GM12878 (cell line): ENCODE results near the gene TRAF7. TPM values are rescaled to one million over a fixed set of nuclear protein-coding genes. Genes with fewer than 3 reads are reported as not detected.

Experiments
- ATAC-seq: fragments of 200-7000 bp; cut with Tn5 transposase; 3 replicates; pipeline ENCODE4 v1.9.1; 2020; ENCODE audit warnings: mild to moderate bottlenecking, moderate library complexity
- BruUV-seq: library from RNA; stranded (reverse); fragments of 400-500 nt; replicated peaks from 2 replicates; lab custom pipeline; 2021; lab: Mats Ljungman, UMichigan
- CTCF ChIA-PET: fragments of 300-600 bp; sonication (Branson Sonifier 250); formaldehyde crosslinking; extraction: SDS; loops from one replicate; lab custom pipeline; 2021; ENCODE audit warnings: inconsistent platforms; lab: Yijun Ruan, JAX
- POLR2A ChIA-PET: fragments of 350-600 bp; formaldehyde crosslinking; extraction: SDS; loops from one replicate; lab custom pipeline; 2021; ENCODE audit warnings: inconsistent platforms; lab: Charles Lee
- RAD21 ChIA-PET: fragments of 300-600 bp; sonication (Branson Sonifier 250); formaldehyde crosslinking; loops from one replicate; lab custom pipeline; 2023; ENCODE audit warnings: antibody characterized with exemption; ENCODE audit not compliant: unreplicated experiment; lab: Charles Lee
- SMC1A ChIA-PET: fragments of 300-600 bp; sonication (Branson Sonifier 250); formaldehyde crosslinking; loops from one replicate; lab custom pipeline; 2023; ENCODE audit not compliant: unreplicated experiment, uncharacterized antibody; lab: Charles Lee
- DNase-seq: peaks from one replicate; pipeline ENCODE4 v3.0.0-alpha.2; 2011; ENCODE audit warnings: low read depth, low spot score
- FAIRE-seq: peaks from 3 replicates; lab custom pipeline; 2011; peaks lifted over from hg19 to GRCh38; lab: Jason Lieb, UNC
- H2AFZ ChIP-seq: 2 replicates; pipeline ENCODE4 v1.6.0; 2011; ENCODE audit warnings: low read depth, low read length, control low read depth; ENCODE audit not compliant: control insufficient read depth
- H3K27ac ChIP-seq: 2 replicates; pipeline ENCODE4 v1.5.1; 2011; ENCODE audit warnings: control low read depth; ENCODE audit not compliant: control insufficient read depth, insufficient read depth
- H3K27me3 ChIP-seq, 2 experiments: replicated peaks in 1 of 2; 2 replicates each; pipeline versions ENCODE4 v1.6.0 to v1.6.1; 2011; ENCODE audit warnings: low read length in 1 of 2; ENCODE audit not compliant: control insufficient read depth in 2 of 2, insufficient read depth in 2 of 2
- H3K36me3 ChIP-seq, 2 experiments: 2 replicates each; pipeline ENCODE4 v1.5.1; 2011; ENCODE audit warnings: low read length in 1 of 2; ENCODE audit not compliant: control insufficient read depth in 2 of 2, insufficient read depth in 2 of 2
- H3K4me1 ChIP-seq: 2 replicates; pipeline ENCODE4 v1.6.1; 2011; ENCODE audit warnings: mild to moderate bottlenecking, low read length, moderate library complexity, mixed read lengths; ENCODE audit not compliant: control insufficient read depth, insufficient read depth
- H3K4me2 ChIP-seq: 2 replicates; pipeline ENCODE4 v1.6.0; 2011; ENCODE audit warnings: control low read depth; ENCODE audit not compliant: control insufficient read depth, insufficient read depth
- H3K4me3 ChIP-seq: fragments of 200-600 bp; sonication (generic); 2 replicates; pipeline ENCODE4 v1.5.1; 2016
- H3K79me2 ChIP-seq: 2 replicates; pipeline ENCODE4 v1.6.0; 2011; ENCODE audit warnings: low read length; ENCODE audit not compliant: control insufficient read depth, insufficient read depth
- H3K9ac ChIP-seq: 2 replicates; pipeline ENCODE4 v1.8.0; 2011; ENCODE audit warnings: low read length, control low read depth, mixed read lengths; ENCODE audit not compliant: control insufficient read depth, insufficient read depth
- H3K9me3 ChIP-seq: replicated peaks from 3 replicates; pipeline ENCODE4 v1.5.1; 2011; ENCODE audit warnings: mild to moderate bottlenecking, low read length; ENCODE audit not compliant: control insufficient read depth, insufficient read depth
- H4K20me1 ChIP-seq: 2 replicates; pipeline ENCODE4 v1.6.0; 2011; ENCODE audit not compliant: control insufficient read depth, insufficient read depth
- BRCA1 ChIP-seq: IDR thresholded peaks from 2 replicates; pipeline ENCODE4 v1.6.1; 2011; ENCODE audit warnings: low read depth, low read length, improper control_type of control experiment
- CBFB ChIP-seq: IDR thresholded peaks from 2 replicates; pipeline ENCODE4 v1.6.1; 2016; ENCODE audit warnings: antibody characterized with exemption, low read depth
- E2F4 ChIP-seq: IDR thresholded peaks from 2 replicates; pipeline ENCODE4 v1.6.1; 2012; ENCODE audit warnings: low read depth, low read length, improper control_type of control experiment
- E4F1 ChIP-seq: fragments of 450-650 bp; IDR thresholded peaks from 2 replicates; pipeline ENCODE4 v1.6.1; 2018; ENCODE audit warnings: borderline replicate concordance, mild to moderate bottlenecking; ENCODE audit not compliant: partially characterized antibody
- ETV6 ChIP-seq, 2 experiments: fragments of 450-650 bp in 1 of 2; IDR thresholded peaks in 1 of 2; conservative IDR thresholded peaks in 1 of 2; 2 replicates each; pipeline ENCODE4 v1.6.1; 2014; ENCODE audit warnings: antibody characterized with exemption in 1 of 2, borderline replicate concordance in 1 of 2, low read depth in 1 of 2, mild to moderate bottlenecking in 1 of 2, moderate library complexity in 1 of 2
- FOXK2 ChIP-seq: fragments of 450-650 bp; IDR thresholded peaks from 2 replicates; pipeline ENCODE4 v1.6.1; 2017; ENCODE audit warnings: mild to moderate bottlenecking, moderate library complexity
- MXI1 ChIP-seq: fragments of 150-350 bp; IDR thresholded peaks from 2 replicates; pipeline ENCODE4 v1.6.1; 2011; ENCODE audit warnings: low read depth, mild to moderate bottlenecking, inconsistent platforms, low read length, improper control_type of control experiment
- PML ChIP-seq: IDR thresholded peaks from 2 replicates; pipeline ENCODE4 v1.6.1; 2012; ENCODE audit warnings: low read length, inconsistent platforms
- POLR2A ChIP-seq: IDR thresholded peaks from 2 replicates; pipeline ENCODE4 v1.6.1; 2011; ENCODE audit warnings: low read depth, mild to moderate bottlenecking, low read length
- RFX5 ChIP-seq: IDR thresholded peaks from 2 replicates; pipeline ENCODE4 v1.6.1; 2011; ENCODE audit warnings: low read depth, low read length, improper control_type of control experiment
- SREBF2 ChIP-seq: IDR thresholded peaks from 2 replicates; pipeline ENCODE4 v1.6.1; 2012; ENCODE audit warnings: mild to moderate bottlenecking, low read length
- WGBS: methylation state at CpG from one replicate; pipeline ENCODE4 v1.1.6; 2016; ENCODE audit warnings: low lambda C conversion rate; ENCODE audit not compliant: insufficient replicate concordance, insufficient coverage; ENCODE audit errors: missing lambda C conversion rate; 5-methylcytosine and 5-hydroxymethylcytosine counted together
- in situ Hi-C: fragments of 300-500 bp; cut with MboI; formaldehyde crosslinking; loops from 9 replicates; pipeline ENCODE4 v1.14.3; 2018; ENCODE audit warnings: mixed read lengths
- intact Hi-C: fragments of 100-400 bp; cut with micrococcal nuclease; formaldehyde crosslinking; loops from one replicate; pipeline ENCODE4 v1.14.2; 2022; ENCODE audit not compliant: unreplicated experiment
- polyA plus RNA-seq, 11 experiments: library from polyadenylated mRNA; depleted of rRNA in 4 of 11; unstranded in 6 of 11; stranded (reverse) in 5 of 11; fragments of >200 nt; fragmentation: Nextera tagmentation in 4 of 11; fragmentation: Illumina TruSeq in 1 of 11; extraction: Ambion mirVana in 4 of 11; extraction: Trizol in 1 of 11; gene quantifications; 1 replicate in 1 of 11; 2 replicates in 10 of 11; pipeline versions ENCODE4 v1.2.1 to v1.2.3, GENCODE V29; 2011 to 2016; ENCODE audit warnings: inconsistent platforms in 2 of 11, missing spikeins in 2 of 11, low read depth in 1 of 11
- total RNA-seq, 4 experiments: library from RNA; depleted of rRNA in 3 of 4; stranded (reverse); fragments of >200 nt in 3 of 4; fragmentation: Illumina TruSeq in 1 of 4; extraction: Trizol in 1 of 4; gene quantifications; 2 replicates each; pipeline versions ENCODE4 v1.2.1 to v1.2.3, GENCODE V29; 2013 to 2021

The TRAF7 gene
- total and polyA plus RNA-seq, 10 of the 15 experiments (the other 5 are each of a cell fraction or from before 2014, with no cell fraction given), result 0.61 to 87.0 (median 30.0) TPM

- Histone ChIP-seq H3K27ac (no peak overlapping the region), H2AFZ (no peak overlapping the region), H4K20me1 (no peaks in the 10 kb centered on the region), H3K4me2 (no peak overlapping the region), H3K27me3 (no peaks in the 10 kb centered on the region), H3K79me2 (peaks cover 34% of the 10 kb centered on the region), H3K9me3 (no peaks in the 10 kb centered on the region), H3K4me1 (peaks cover 6% of the 10 kb centered on the region; the same call in 1 of the 2 replicates), H3K4me3 (no peak overlapping the region), H3K36me3 (peaks cover 8 to 19% of the 10 kb centered on the region in 2 experiments; a peak in 3 of 4 replicates), H3K9ac (no peak overlapping the region)
- 97% methylated on average over 17 of the region's 17 CpGs for WGBS
- TF ChIP-seq CBFB (no peak), POLR2A (peak; percentile 33; the same call in 1 of the 2 replicates)
- BruUV-seq, result no TSS peak
- SMC1A ChIA-PET, result no interaction called here
- POLR2A ChIA-PET, result no interaction called here
- intact Hi-C loops (no loop called here), in situ Hi-C loops (no loop called here)
- FAIRE-seq (no peak), ATAC-seq (no peak), DNase-seq (no peak)
- CTCF ChIA-PET, result no interaction called here
- RAD21 ChIA-PET, result no interaction called here
Measured at GRCh38 chr16:2210009-2210332, 54.4 kb downstream of the TRAF7 start.

GRCh38 chr16:2210386-2211365 lies 55.1 kb downstream of the TRAF7 start, which contains the start of gene BRICD5:
Gene BRICD5, minus strand, starts transcription at chr16:2210863. Its CDS starts 30 bp downstream, at chr16:2210833.
- Histone ChIP-seq H3K9me3 (no peaks in the 10 kb centered on the region), H3K4me1 (peaks cover 6% of the 10 kb centered on the region; the same call in 1 of the 2 replicates), H3K4me2 (no peak within 1 kb of the TSS), H3K36me3 (peaks cover 8 to 19% of the 10 kb centered on the region in 2 experiments; a peak in 3 of 4 replicates), H3K9ac (no peak within 1 kb of the TSS), H3K27ac (no peak within 1 kb of the TSS), H3K4me3 (no peak within 1 kb of the TSS), H2AFZ (no peak within 1 kb of the TSS), H3K79me2 (peaks cover 35% of the 10 kb centered on the region), H3K27me3 (no peaks in the 10 kb centered on the region), H4K20me1 (no peaks in the 10 kb centered on the region)
- ChIA-PET SMC1A (no interaction called here), RAD21 (no interaction called here), CTCF (interaction anchor here (0.5 to 1.1 kb wide), 2 partner anchors 16 to 45 kb away, joined by 3 read pairs; no protein-coding TSS in a partner anchor), POLR2A (no interaction called here)
- ATAC-seq, result no peak
- in situ Hi-C loops (no loop called here), intact Hi-C loops (no loop called here)
- WGBS, result 87% methylated on average over 24 of the region's 24 CpGs
- FAIRE-seq, result no peak
- DNase-seq, result no peak
- BruUV-seq, result no TSS peak
- TF ChIP-seq ETV6 (conservative IDR thresholded peaks at IDR 0.05 in 1 of 2, IDR thresholded peaks at IDR 0.05 in 1 of 2; ENCODE audit: borderline replicate concordance in 1 of 2, low read depth in 1 of 2) (no peak), PML (no peak), E2F4 (no peak), FOXK2 (no peak), SREBF2 (no peak), E4F1 (no peak), BRCA1 (no peak), MXI1 (no peak), RFX5 (no peak), POLR2A (peak; percentile 61)
